22Rv1 (cell line): ENCODE measurements around the gene MAN2A2.

ENCODE experiments used
- ZFX ChIP-seq: fragments of 450-650 bp; IDR thresholded peaks from 2 replicates; pipeline ENCODE4 v1.6.1; 2017; ENCODE audit warnings: antibody characterized with exemption, borderline replicate concordance
- TF ChIP-seq, protein P1 (sequence below): fragments of 450-650 bp; IDR thresholded peaks from 2 replicates; pipeline ENCODE4 v1.5.1; 2017; ENCODE audit warnings: mild to moderate bottlenecking

GRCh38 chr15:90929246-90930019 lies 26.3 kb downstream of the MAN2A2 start:
- TF ChIP-seq, protein P1, sequence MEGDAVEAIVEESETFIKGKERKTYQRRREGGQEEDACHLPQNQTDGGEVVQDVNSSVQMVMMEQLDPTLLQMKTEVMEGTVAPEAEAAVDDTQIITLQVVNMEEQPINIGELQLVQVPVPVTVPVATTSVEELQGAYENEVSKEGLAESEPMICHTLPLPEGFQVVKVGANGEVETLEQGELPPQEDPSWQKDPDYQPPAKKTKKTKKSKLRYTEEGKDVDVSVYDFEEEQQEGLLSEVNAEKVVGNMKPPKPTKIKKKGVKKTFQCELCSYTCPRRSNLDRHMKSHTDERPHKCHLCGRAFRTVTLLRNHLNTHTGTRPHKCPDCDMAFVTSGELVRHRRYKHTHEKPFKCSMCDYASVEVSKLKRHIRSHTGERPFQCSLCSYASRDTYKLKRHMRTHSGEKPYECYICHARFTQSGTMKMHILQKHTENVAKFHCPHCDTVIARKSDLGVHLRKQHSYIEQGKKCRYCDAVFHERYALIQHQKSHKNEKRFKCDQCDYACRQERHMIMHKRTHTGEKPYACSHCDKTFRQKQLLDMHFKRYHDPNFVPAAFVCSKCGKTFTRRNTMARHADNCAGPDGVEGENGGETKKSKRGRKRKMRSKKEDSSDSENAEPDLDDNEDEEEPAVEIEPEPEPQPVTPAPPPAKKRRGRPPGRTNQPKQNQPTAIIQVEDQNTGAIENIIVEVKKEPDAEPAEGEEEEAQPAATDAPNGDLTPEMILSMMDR: no peak
- TF ChIP-seq ZFX: no peak
